Stomach smooth muscle (tissue), 2 donors: Measurements from ENCODE around the gene KCTD17.

Experiments used
- H3K27ac ChIP-seq: one replicate; pipeline ENCODE4 v1.7.0; 2013; ENCODE audit warnings: mild to moderate bottlenecking, low read length, inconsistent platforms
- H3K27me3 ChIP-seq, 2 donors: one replicate each; pipeline ENCODE4 v1.7.0; 2013; ENCODE audit warnings: low read length in 2 of 2; ENCODE audit not compliant: insufficient read depth in 2 of 2, control insufficient read depth in 1 of 2
- H3K36me3 ChIP-seq, 2 donors: one replicate each; pipeline ENCODE4 v1.7.0; 2013; ENCODE audit warnings: low read length in 2 of 2; ENCODE audit not compliant: control insufficient read depth in 2 of 2, insufficient read depth in 2 of 2
- H3K4me1 ChIP-seq: one replicate; pipeline ENCODE4 v1.7.0; 2013; ENCODE audit warnings: low read length; ENCODE audit not compliant: control insufficient read depth, insufficient read depth
- H3K4me3 ChIP-seq, 2 donors: one replicate each; pipeline ENCODE4 v1.7.0; 2013; ENCODE audit warnings: low read length in 2 of 2
- H3K9ac ChIP-seq, 2 donors: one replicate each; pipeline ENCODE4 v1.7.0; 2013; ENCODE audit warnings: low read length in 2 of 2, mild to moderate bottlenecking in 1 of 2
- H3K9me3 ChIP-seq, 2 donors: one replicate each; pipeline ENCODE4 v1.7.0; 2013; ENCODE audit warnings: low read length in 2 of 2; ENCODE audit not compliant: control insufficient read depth in 2 of 2
- donor health status: healthy.
- donor health status: Pancreatic carcinoma.

Gene KCTD17

GRCh38 chr22:37105990-37106389, 54.4 kb downstream of the KCTD17 start:
- Histone ChIP-seq H3K9me3 (no peaks in the 10 kb centered on the region), H3K27me3 (peaks cover 3 to 22% of the 10 kb centered on the region in 2 donors), H3K4me3 (no peak overlapping the region), H3K4me1 (no peaks in the 10 kb centered on the region), H3K9ac (no peak overlapping the region), H3K27ac (no peak overlapping the region), H3K36me3 (no peaks in the 10 kb centered on the region)

GRCh38 chr22:37107816-37108621, 56.5 kb downstream of the KCTD17 start:
- no peaks in the 10 kb centered on the region for H3K36me3 ChIP-seq
- no peaks in the 10 kb centered on the region for H3K9me3 ChIP-seq
- no peak overlapping the region for H3K9ac ChIP-seq
- no peak overlapping the region for H3K4me3 ChIP-seq
- peaks cover 3 to 28% of the 10 kb centered on the region in 2 donors for H3K27me3 ChIP-seq
- H3K27ac ChIP-seq: no peak overlapping the region
- H3K4me1 ChIP-seq: no peaks in the 10 kb centered on the region

GRCh38 chr22:37109242-37109917, 57.8 kb downstream of the KCTD17 start, which contains the start of gene TMPRSS6:
TMPRSS6 (minus strand) TSS chr22:37109713; CDS start chr22:37103417, 6,296 bp downstream.
- Histone ChIP-seq H3K4me1 (no peaks in the 10 kb centered on the region), H3K27ac (no peak within 1 kb of the TSS), H3K27me3 (peaks cover 3 to 20% of the 10 kb centered on the region in 2 donors), H3K36me3 (no peaks in the 10 kb centered on the region), H3K9me3 (no peaks in the 10 kb centered on the region), H3K4me3 (no peak within 1 kb of the TSS), H3K9ac (no peak within 1 kb of the TSS)

- Histone ChIP-seq H3K27ac (no peak overlapping the region), H3K36me3 (no peaks in the 10 kb centered on the region), H3K4me1 (no peaks in the 10 kb centered on the region), H3K9me3 (no peaks in the 10 kb centered on the region), H3K9ac (no peak overlapping the region), H3K4me3 (no peak overlapping the region), H3K27me3 (peaks cover 0 to 20% of the 10 kb centered on the region in 2 donors)
These were observed 59.7 kb downstream of the KCTD17 start for GRCh38 chr22:37111156-37111717.

- no peak overlapping the region for H3K9ac ChIP-seq
- no peak overlapping the region for H3K4me3 ChIP-seq
- peaks cover 0 to 20% of the 10 kb centered on the region in 2 donors for H3K27me3 ChIP-seq
- H3K27ac ChIP-seq: no peak overlapping the region
- H3K9me3 ChIP-seq: no peaks in the 10 kb centered on the region
- H3K4me1 ChIP-seq: no peaks in the 10 kb centered on the region
- no peaks in the 10 kb centered on the region for H3K36me3 ChIP-seq
These were observed 60.7 kb downstream of the KCTD17 start for GRCh38 chr22:37112084-37112728.
